ENCODE results near the gene SFXN5. TPM values are rescaled to one million over a fixed set of nuclear protein-coding genes. Genes with fewer than 3 reads are reported as not detected.

The SFXN5 gene
- polyA plus RNA-seq, 3 donors, result 5.9 to 28.6 (median 9.5) TPM

- Histone ChIP-seq H3K27me3 (ENCODE audit: control insufficient read depth in 2 of 2, insufficient read depth in 2 of 2, low read length in 2 of 2) (no peaks in the 10 kb centered on the region), H3K4me2 (replicated peaks; ENCODE audit: extremely low read depth, low read length, poor library complexity, severe bottlenecking) (no peak overlapping the region), H3K9me3 (replicated peaks in 1 of 2; ENCODE audit: control insufficient read depth in 1 of 2, insufficient read depth in 1 of 2, low read length in 2 of 2) (no peaks in the 10 kb centered on the region), H3K4me1 (ENCODE audit: control insufficient read depth in 1 of 2, insufficient read depth in 2 of 2, low read length in 2 of 2) (peaks cover 19 to 21% of the 10 kb centered on the region in 2 donors), H3K27ac (ENCODE audit: low read depth in 1 of 2, low read length in 2 of 2) (peak overlapping the region in 1 of 2 donors; percentile 63), H2AFZ (ENCODE audit: insufficient read depth, low read depth, low read length, poor library complexity, severe bottlenecking) (no peak overlapping the region), H3K79me2 (ENCODE audit: insufficient read depth, low read length) (no peaks in the 10 kb centered on the region), H4K20me1 (ENCODE audit: insufficient read depth, low read length) (no peaks in the 10 kb centered on the region), H3K36me3 (replicated peaks in 1 of 2; ENCODE audit: control insufficient read depth in 1 of 2, insufficient read depth in 2 of 2, low read length in 2 of 2) (peaks cover 20 to 53% of the 10 kb centered on the region in 2 donors), H3K9ac (ENCODE audit: insufficient read depth, low read length, poor library complexity, severe bottlenecking) (no peak overlapping the region), H3K4me3 (replicated peaks in 1 of 3; ENCODE audit: low read depth in 2 of 3, low read length in 3 of 3) (no peak overlapping the region)
- H3K36me3 Mint-ChIP-seq, result peaks cover 41 to 73% of the 10 kb centered on the region in 2 donors
- intact Hi-C loops (cut with micrococcal nuclease), result no loop called here
- no peak for TF ChIP-seq CTCF (IDR thresholded peaks at IDR 0.05)
- WGBS (ENCODE audit: insufficient coverage), result 68% methylated on average over 3 of the region's 4 CpGs
- DNase-seq, result no peak
- H3K9me3 Mint-ChIP-seq, result peaks cover 0 to 2% (median 0%) of the 10 kb centered on the region in 7 donors
- H3K4me1 Mint-ChIP-seq, result peaks cover 14% of the 10 kb centered on the region
- peaks cover 0 to 2% (median 2%) of the 10 kb centered on the region in 3 donors for H3K27me3 Mint-ChIP-seq (ENCODE audit: low read depth in 3 of 3)
- H3K27ac Mint-ChIP-seq, result peak overlapping the region in 3 of 7 donors; percentile 48 to 80 (median 63)
- H3K4me3 Mint-ChIP-seq, result peak overlapping the region in 1 of 2 donors; percentile 42
These were observed 49.4 kb downstream of the SFXN5 start for GRCh38 chr2:73022024-73022568.

GRCh38 chr2:73021371-73022010 is 50.0 kb downstream of the SFXN5 start:
- Mint-ChIP-seq H3K36me3 (peaks cover 46 to 78% of the 10 kb centered on the region in 2 donors), H3K4me1 (peaks cover 14% of the 10 kb centered on the region), H3K4me3 (no peak overlapping the region), H3K9me3 (peaks cover 0 to 2% (median 0%) of the 10 kb centered on the region in 7 donors), H3K27ac (peak overlapping the region in 3 of 7 donors; percentile 8 to 30 (median 30)), H3K27me3 (ENCODE audit: low read depth in 3 of 3) (peaks cover 0 to 2% (median 2%) of the 10 kb centered on the region in 3 donors)
- H3K4me3 ChIP-seq (replicated peaks in 1 of 3; ENCODE audit: low read depth in 2 of 3, low read length in 3 of 3), result no peak overlapping the region
- H4K20me1 ChIP-seq (ENCODE audit: insufficient read depth, low read length), result no peaks in the 10 kb centered on the region
- H3K4me2 ChIP-seq (replicated peaks; ENCODE audit: extremely low read depth, low read length, poor library complexity, severe bottlenecking), result no peak overlapping the region
- intact Hi-C loops (cut with micrococcal nuclease), result no loop called here
- peak overlapping the region in 1 of 2 donors; percentile 63 for H3K27ac ChIP-seq (ENCODE audit: low read depth in 1 of 2, low read length in 2 of 2)
- no peaks in the 10 kb centered on the region for H3K79me2 ChIP-seq (ENCODE audit: insufficient read depth, low read length)
- no peak for DNase-seq
- H3K4me1 ChIP-seq (ENCODE audit: control insufficient read depth in 1 of 2, insufficient read depth in 2 of 2, low read length in 2 of 2), result peaks cover 19 to 21% of the 10 kb centered on the region in 2 donors
- no peaks in the 10 kb centered on the region for H3K9me3 ChIP-seq (replicated peaks in 1 of 2; ENCODE audit: control insufficient read depth in 1 of 2, insufficient read depth in 1 of 2, low read length in 2 of 2)
- no peak for TF ChIP-seq CTCF (IDR thresholded peaks at IDR 0.05)
- peaks cover 20 to 57% of the 10 kb centered on the region in 2 donors for H3K36me3 ChIP-seq (replicated peaks in 1 of 2; ENCODE audit: control insufficient read depth in 1 of 2, insufficient read depth in 2 of 2, low read length in 2 of 2)
- no peaks in the 10 kb centered on the region for H3K27me3 ChIP-seq (ENCODE audit: control insufficient read depth in 2 of 2, insufficient read depth in 2 of 2, low read length in 2 of 2)
- 100% methylated on average over 7 of the region's 8 CpGs for WGBS (ENCODE audit: insufficient coverage)
- H2AFZ ChIP-seq (ENCODE audit: insufficient read depth, low read depth, low read length, poor library complexity, severe bottlenecking), result no peak overlapping the region
- H3K9ac ChIP-seq (ENCODE audit: insufficient read depth, low read length, poor library complexity, severe bottlenecking), result no peak overlapping the region
